HepG2 (cell line): ENCODE results near the gene NUFIP1. TPM values are rescaled to one million over a fixed set of nuclear protein-coding genes. Genes with fewer than 3 reads are reported as not detected.

Source experiments
- ATAC-seq: fragments of 200-7000 bp; cut with Tn5 transposase; 3 replicates; pipeline ENCODE4 v1.9.1; 2020; ENCODE audit warnings: mild to moderate bottlenecking, moderate library complexity
- BruUV-seq: library from RNA; stranded (reverse); fragments of 400-500 nt; replicated peaks from 2 replicates; lab custom pipeline; 2021; lab: Mats Ljungman, UMichigan
- CTCF ChIA-PET: fragments of 300-600 bp; formaldehyde crosslinking; extraction: SDS; loops from one replicate; lab custom pipeline; 2021; ENCODE audit warnings: low total read pairs, inconsistent platforms, low intra/inter-chr PET ratio; lab: Yijun Ruan, JAX
- POLR2A ChIA-PET: fragments of 350-600 bp; sonication (Branson Sonifier 250); formaldehyde crosslinking; loops from one replicate; lab custom pipeline; 2020; ENCODE audit warnings: antibody characterized with exemption, inconsistent platforms; lab: Yijun Ruan, JAX
- DNase-seq: peaks from one replicate; pipeline ENCODE4 v3.0.0-alpha.2; 2015; ENCODE audit warnings: low spot score
- FAIRE-seq: peaks from 3 replicates; lab custom pipeline; 2011; peaks lifted over from hg19 to GRCh38; lab: Jason Lieb, UNC
- H2AFZ ChIP-seq: one replicate; pipeline ENCODE4 v1.6.1; 2011; ENCODE audit warnings: low read length, inconsistent platforms
- H3K27ac ChIP-seq: fragments of 300-600 bp; 3 replicates; pipeline ENCODE4 v1.8.0; 2011; ENCODE audit warnings: mixed run types, mild to moderate bottlenecking, mixed read lengths, low read length, inconsistent platforms; ENCODE audit not compliant: insufficient read depth; ENCODE audit errors: extremely low read length
- H3K27me3 ChIP-seq, 2 experiments: fragments of 200-600 bp in 1 of 2; 2 replicates in 1 of 2; 3 replicates in 1 of 2; pipeline versions ENCODE4 v1.6.0 to v1.8.0; 2011; ENCODE audit warnings: low read length in 2 of 2, mild to moderate bottlenecking in 2 of 2, moderate library complexity in 2 of 2, inconsistent platforms in 1 of 2; ENCODE audit not compliant: insufficient read depth in 2 of 2, control insufficient read depth in 1 of 2
- H3K36me3 ChIP-seq, 2 experiments: fragments of 200-600 bp in 1 of 2; replicated peaks in 1 of 2; 2 replicates in 1 of 2; 3 replicates in 1 of 2; pipeline versions ENCODE4 v1.5.1 to v1.8.0; 2011; ENCODE audit warnings: low read length in 2 of 2, inconsistent platforms in 1 of 2; ENCODE audit not compliant: insufficient read depth in 2 of 2, control insufficient read depth in 1 of 2
- H3K4me1 ChIP-seq: 2 replicates; pipeline ENCODE4 v1.5.1; 2012; ENCODE audit warnings: low read length, inconsistent platforms; ENCODE audit not compliant: insufficient read depth
- H3K4me2 ChIP-seq: 2 replicates; pipeline ENCODE4 v1.6.0; 2011; ENCODE audit warnings: low read depth, low read length, inconsistent platforms
- H3K4me3 ChIP-seq, 3 experiments: fragments of 200-600 bp in 1 of 3; sonication (generic), shearing (Covaris generic) in 1 of 3; replicated peaks in 1 of 3; 2 replicates each; pipeline ENCODE4 v1.5.1; 2011 to 2016; ENCODE audit warnings: low read length in 3 of 3, inconsistent platforms in 2 of 3, low read depth in 2 of 3, mild to moderate bottlenecking in 2 of 3, control low read depth in 1 of 3, mixed read lengths in 1 of 3; ENCODE audit not compliant: insufficient read depth in 1 of 3
- H3K79me2 ChIP-seq: one replicate; pipeline ENCODE4 v1.6.1; 2011; ENCODE audit warnings: low read length, inconsistent platforms; ENCODE audit not compliant: insufficient read depth
- H3K9ac ChIP-seq: 2 replicates; pipeline ENCODE4 v1.6.0; 2011; ENCODE audit warnings: mild to moderate bottlenecking, low read depth, low read length, inconsistent platforms; ENCODE audit not compliant: insufficient read depth
- H3K9me3 ChIP-seq: 2 replicates; pipeline ENCODE4 v1.5.1; 2012; ENCODE audit warnings: mild to moderate bottlenecking, low read length
- H4K20me1 ChIP-seq: 2 replicates; pipeline ENCODE4 v1.6.0; 2011; ENCODE audit warnings: inconsistent platforms, mild to moderate bottlenecking, low read length, moderate library complexity; ENCODE audit not compliant: insufficient read depth
- ATF7-NPFF ChIP-seq: sonication (generic); formaldehyde crosslinking; IDR thresholded peaks from 2 replicates; pipeline ENCODE4 v1.8.1; 2023; ENCODE audit warnings: mild to moderate bottlenecking, low read depth, missing genetic modification reagents, moderate library complexity
- CEBPB ChIP-seq: IDR thresholded peaks from 2 replicates; pipeline ENCODE4 v1.6.1; 2011; ENCODE audit warnings: low read depth, low read length, improper control_type of control experiment, borderline replicate concordance
- KDM5A ChIP-seq: fragments of 200-600 bp; sonication (generic); IDR thresholded peaks from 2 replicates; pipeline ENCODE4 v1.7.0; 2018; ENCODE audit warnings: antibody characterized with exemption, mild to moderate bottlenecking, low read length, borderline replicate concordance
- KLF11 ChIP-seq: IDR thresholded peaks from 2 replicates; pipeline ENCODE4 v1.6.1; 2016; ENCODE audit warnings: missing compliant biosample characterization
- RBFOX2 ChIP-seq: fragments of 200-400 bp; formaldehyde crosslinking; IDR thresholded peaks from 2 replicates; pipeline ENCODE4 v1.6.1; 2017; ENCODE audit warnings: low read depth, mild to moderate bottlenecking, low read length
- REL ChIP-seq: sonication (generic); formaldehyde crosslinking; conservative IDR thresholded peaks from 2 replicates; pipeline ENCODE4 v1.8.0; 2022; ENCODE audit warnings: mild to moderate bottlenecking, missing genetic modification reagents, moderate library complexity
- SIN3B ChIP-seq: fragments of 150-350 bp; IDR thresholded peaks from 2 replicates; pipeline ENCODE4 v1.6.1; 2014; ENCODE audit warnings: low read length
- SMC3 ChIP-seq: IDR thresholded peaks from 2 replicates; pipeline ENCODE4 v1.6.1; 2011; ENCODE audit warnings: low read length, improper control_type of control experiment
- TOE1 ChIP-seq: sonication (generic); formaldehyde crosslinking; IDR thresholded peaks from 2 replicates; pipeline ENCODE4 v1.4.0; 2020; ENCODE audit warnings: mild to moderate bottlenecking, missing genetic modification reagents
- ZNF10 ChIP-seq: sonication (generic); formaldehyde crosslinking; IDR thresholded peaks from 2 replicates; pipeline ENCODE4 v1.4.0; 2020; ENCODE audit warnings: mild to moderate bottlenecking, low read depth, missing genetic modification reagents, borderline replicate concordance
- ZNF780A ChIP-seq: sonication (generic); formaldehyde crosslinking; IDR thresholded peaks from 2 replicates; pipeline ENCODE4 v1.8.0; 2022; ENCODE audit warnings: mild to moderate bottlenecking, missing genetic modification reagents, moderate library complexity
- WGBS: methylation state at CpG from one replicate; pipeline ENCODE4 v1.1.6; 2017; ENCODE audit warnings: low lambda C conversion rate; 5-methylcytosine and 5-hydroxymethylcytosine counted together
- in situ Hi-C: cut with HindIII; loops from 2 replicates; pipeline ENCODE4 v1.10.0; 2017; ENCODE audit warnings: low pct_unique_long_range_greater_than_20kb; ENCODE audit not compliant: extremely low pct_ligation_motif_present
- intact Hi-C: fragments of 100-400 bp; cut with micrococcal nuclease; formaldehyde crosslinking; loops from one replicate; pipeline ENCODE4 v1.10.0; 2022; ENCODE audit not compliant: unreplicated experiment
- polyA plus RNA-seq, 8 experiments: library from polyadenylated mRNA; depleted of rRNA in 3 of 8; stranded (reverse) in 7 of 8; unstranded in 1 of 8; fragments of >200 nt; fragmentation: Illumina TruSeq in 4 of 8; extraction: Trizol in 4 of 8; gene quantifications; 2 replicates each; pipeline versions ENCODE4 v1.2.1 to v1.2.3, GENCODE V29; 2011 to 2016; ENCODE audit warnings: low read depth in 4 of 8, missing spikeins in 1 of 8, mixed read lengths in 1 of 8; ENCODE audit not compliant: insufficient read depth in 1 of 8
- total RNA-seq, 5 experiments: library from RNA; depleted of rRNA; stranded (reverse); fragments of >200 nt; fragmentation: Illumina TruSeq; extraction: Trizol; gene quantifications; 2 replicates each; pipeline ENCODE4 v1.2.3, GENCODE V29; 2016; ENCODE audit warnings: low read depth in 1 of 5
- TF ChIP-seq, protein P1 (sequence below): IDR thresholded peaks from 2 replicates; pipeline ENCODE4 v1.6.1; 2016; ENCODE audit warnings: missing compliant biosample characterization, missing genetic modification reagents, borderline replicate concordance
- TF ChIP-seq, protein P2 (sequence below): sonication (generic); formaldehyde crosslinking; IDR thresholded peaks from 2 replicates; pipeline ENCODE4 v1.8.0; 2022; ENCODE audit warnings: mild to moderate bottlenecking, missing genetic modification reagents, moderate library complexity
- TF ChIP-seq, protein P3 (sequence below): sonication (generic); formaldehyde crosslinking; conservative IDR thresholded peaks from 2 replicates; pipeline ENCODE4 v1.8.0; 2022; ENCODE audit warnings: low read depth, missing genetic modification reagents
- TF ChIP-seq, protein P4 (sequence below), 2 experiments: IDR thresholded peaks; 2 replicates each; pipeline ENCODE4 v1.6.1; 2011 to 2012; ENCODE audit warnings: low read length in 2 of 2, borderline replicate concordance in 1 of 2, low read depth in 1 of 2, mild to moderate bottlenecking in 1 of 2, moderate library complexity in 1 of 2

NUFIP1 gene
- total and polyA plus RNA-seq, 2 of the 13 experiments (the other 11 are each of a cell fraction or from before 2014, with no cell fraction given): 1.9 to 10.3 TPM

DNA sequence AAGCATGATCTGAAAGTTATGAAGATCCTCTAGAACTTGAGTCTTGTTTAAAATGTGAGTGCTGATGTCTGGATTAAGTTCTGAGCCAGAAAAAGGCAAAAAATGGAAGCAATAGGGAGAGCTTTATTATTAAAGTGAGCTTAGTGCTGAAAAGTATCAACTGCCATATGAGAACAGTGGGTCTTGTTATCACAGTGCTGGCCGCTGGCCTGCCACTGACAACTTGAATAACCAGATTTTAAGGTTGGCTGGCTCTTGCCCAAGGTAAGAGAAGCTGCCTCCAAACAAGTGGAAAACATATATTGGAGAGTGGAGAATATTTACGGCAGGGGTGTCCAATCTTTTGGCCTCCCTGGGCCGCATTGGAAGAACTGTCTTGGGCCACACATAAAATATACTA lies 33.9 kb downstream of the NUFIP1 start:
- CTCF ChIA-PET: no interaction called here
- in situ Hi-C loops: loop anchor here (25.0 kb wide), 1 partner anchor 1043 kb away; no protein-coding TSS in a partner anchor
- ATAC-seq: no peak

More for the DNA sequence above, 33.9 kb downstream of the NUFIP1 start:
- no peak overlapping the region for H3K27ac ChIP-seq
- no peaks in the 10 kb centered on the region for H3K9me3 ChIP-seq
- no peaks in the 10 kb centered on the region for H3K79me2 ChIP-seq
- no peak overlapping the region for H3K9ac ChIP-seq
- TF ChIP-seq REL (CRISPR knock-in tag) (no peak), ZNF780A (CRISPR knock-in tag) (no peak), RBFOX2 (no peak), SIN3B (no peak), TOE1 (CRISPR knock-in tag) (no peak), SMC3 (no peak), ZNF10 (CRISPR knock-in tag) (no peak), KLF11 (CRISPR knock-in tag) (no peak), ATF7-NPFF (CRISPR knock-in tag) (no peak), CEBPB (no peak), KDM5A (no peak)
- TF ChIP-seq, protein P1, sequence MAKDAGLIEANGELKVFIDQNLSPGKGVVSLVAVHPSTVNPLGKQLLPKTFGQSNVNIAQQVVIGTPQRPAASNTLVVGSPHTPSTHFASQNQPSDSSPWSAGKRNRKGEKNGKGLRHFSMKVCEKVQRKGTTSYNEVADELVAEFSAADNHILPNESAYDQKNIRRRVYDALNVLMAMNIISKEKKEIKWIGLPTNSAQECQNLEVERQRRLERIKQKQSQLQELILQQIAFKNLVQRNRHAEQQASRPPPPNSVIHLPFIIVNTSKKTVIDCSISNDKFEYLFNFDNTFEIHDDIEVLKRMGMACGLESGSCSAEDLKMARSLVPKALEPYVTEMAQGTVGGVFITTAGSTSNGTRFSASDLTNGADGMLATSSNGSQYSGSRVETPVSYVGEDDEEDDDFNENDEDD: no peak
- TF ChIP-seq, protein P2, sequence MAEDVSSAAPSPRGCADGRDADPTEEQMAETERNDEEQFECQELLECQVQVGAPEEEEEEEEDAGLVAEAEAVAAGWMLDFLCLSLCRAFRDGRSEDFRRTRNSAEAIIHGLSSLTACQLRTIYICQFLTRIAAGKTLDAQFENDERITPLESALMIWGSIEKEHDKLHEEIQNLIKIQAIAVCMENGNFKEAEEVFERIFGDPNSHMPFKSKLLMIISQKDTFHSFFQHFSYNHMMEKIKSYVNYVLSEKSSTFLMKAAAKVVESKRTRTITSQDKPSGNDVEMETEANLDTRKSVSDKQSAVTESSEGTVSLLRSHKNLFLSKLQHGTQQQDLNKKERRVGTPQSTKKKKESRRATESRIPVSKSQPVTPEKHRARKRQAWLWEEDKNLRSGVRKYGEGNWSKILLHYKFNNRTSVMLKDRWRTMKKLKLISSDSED (CRISPR knock-in tag): no peak
- TF ChIP-seq, protein P3, sequence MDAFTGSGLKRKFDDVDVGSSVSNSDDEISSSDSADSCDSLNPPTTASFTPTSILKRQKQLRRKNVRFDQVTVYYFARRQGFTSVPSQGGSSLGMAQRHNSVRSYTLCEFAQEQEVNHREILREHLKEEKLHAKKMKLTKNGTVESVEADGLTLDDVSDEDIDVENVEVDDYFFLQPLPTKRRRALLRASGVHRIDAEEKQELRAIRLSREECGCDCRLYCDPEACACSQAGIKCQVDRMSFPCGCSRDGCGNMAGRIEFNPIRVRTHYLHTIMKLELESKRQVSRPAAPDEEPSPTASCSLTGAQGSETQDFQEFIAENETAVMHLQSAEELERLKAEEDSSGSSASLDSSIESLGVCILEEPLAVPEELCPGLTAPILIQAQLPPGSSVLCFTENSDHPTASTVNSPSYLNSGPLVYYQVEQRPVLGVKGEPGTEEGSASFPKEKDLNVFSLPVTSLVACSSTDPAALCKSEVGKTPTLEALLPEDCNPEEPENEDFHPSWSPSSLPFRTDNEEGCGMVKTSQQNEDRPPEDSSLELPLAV (CRISPR knock-in tag): no peak
- TF ChIP-seq, protein P4, sequence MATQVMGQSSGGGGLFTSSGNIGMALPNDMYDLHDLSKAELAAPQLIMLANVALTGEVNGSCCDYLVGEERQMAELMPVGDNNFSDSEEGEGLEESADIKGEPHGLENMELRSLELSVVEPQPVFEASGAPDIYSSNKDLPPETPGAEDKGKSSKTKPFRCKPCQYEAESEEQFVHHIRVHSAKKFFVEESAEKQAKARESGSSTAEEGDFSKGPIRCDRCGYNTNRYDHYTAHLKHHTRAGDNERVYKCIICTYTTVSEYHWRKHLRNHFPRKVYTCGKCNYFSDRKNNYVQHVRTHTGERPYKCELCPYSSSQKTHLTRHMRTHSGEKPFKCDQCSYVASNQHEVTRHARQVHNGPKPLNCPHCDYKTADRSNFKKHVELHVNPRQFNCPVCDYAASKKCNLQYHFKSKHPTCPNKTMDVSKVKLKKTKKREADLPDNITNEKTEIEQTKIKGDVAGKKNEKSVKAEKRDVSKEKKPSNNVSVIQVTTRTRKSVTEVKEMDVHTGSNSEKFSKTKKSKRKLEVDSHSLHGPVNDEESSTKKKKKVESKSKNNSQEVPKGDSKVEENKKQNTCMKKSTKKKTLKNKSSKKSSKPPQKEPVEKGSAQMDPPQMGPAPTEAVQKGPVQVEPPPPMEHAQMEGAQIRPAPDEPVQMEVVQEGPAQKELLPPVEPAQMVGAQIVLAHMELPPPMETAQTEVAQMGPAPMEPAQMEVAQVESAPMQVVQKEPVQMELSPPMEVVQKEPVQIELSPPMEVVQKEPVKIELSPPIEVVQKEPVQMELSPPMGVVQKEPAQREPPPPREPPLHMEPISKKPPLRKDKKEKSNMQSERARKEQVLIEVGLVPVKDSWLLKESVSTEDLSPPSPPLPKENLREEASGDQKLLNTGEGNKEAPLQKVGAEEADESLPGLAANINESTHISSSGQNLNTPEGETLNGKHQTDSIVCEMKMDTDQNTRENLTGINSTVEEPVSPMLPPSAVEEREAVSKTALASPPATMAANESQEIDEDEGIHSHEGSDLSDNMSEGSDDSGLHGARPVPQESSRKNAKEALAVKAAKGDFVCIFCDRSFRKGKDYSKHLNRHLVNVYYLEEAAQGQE (IDR thresholded peaks at IDR 0.05; ENCODE audit: borderline replicate concordance in 1 of 2, low read depth in 1 of 2, low read length in 2 of 2): no peak
- TF ChIP-seq, all 625 proteins: peak for 0
- H3K4me1 ChIP-seq: no peaks in the 10 kb centered on the region
- POLR2A ChIA-PET: no interaction called here
- no peak overlapping the region for H3K4me2 ChIP-seq
- no peak for FAIRE-seq
- peaks cover 1 to 33% of the 10 kb centered on the region in 2 experiments for H3K36me3 ChIP-seq
- no peaks in the 10 kb centered on the region; a peak in 1 of 5 replicates for H3K27me3 ChIP-seq
- BruUV-seq: no TSS peak
- H3K4me3 ChIP-seq: no peak overlapping the region
- H4K20me1 ChIP-seq: no peaks in the 10 kb centered on the region
- no peak overlapping the region for H2AFZ ChIP-seq
- 100% methylated on average over 3 of the region's 3 CpGs for WGBS
- no peak for DNase-seq
- intact Hi-C loops: no loop called here
